ENCODE results near the gene BMP6.

DNA sequence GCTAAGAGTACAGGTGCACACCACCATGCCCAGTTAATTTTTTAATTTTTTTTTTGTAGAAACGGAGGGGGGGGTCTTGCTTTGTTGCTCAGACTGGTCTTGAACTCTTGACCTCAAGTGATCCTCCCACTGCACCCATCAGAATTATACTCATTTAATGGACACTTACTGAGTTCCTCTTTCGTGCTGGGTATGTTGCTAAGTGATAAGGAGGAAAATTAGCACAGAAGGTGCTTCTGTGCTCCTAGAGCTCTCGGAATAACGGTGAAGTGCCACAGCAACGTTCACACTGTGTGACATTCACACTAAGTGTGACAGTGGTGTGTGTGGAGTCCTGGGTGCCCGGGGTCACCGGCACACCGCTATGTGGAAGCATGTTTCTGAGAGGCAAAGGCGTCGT is 32.1 kb upstream of the BMP6 start:
- TF ChIP-seq EZH2 (IDR thresholded peaks at IDR 0.05; ENCODE audit: borderline replicate concordance, low read depth, low read length, severe bottlenecking): no peak
- TF ChIP-seq, protein P1, sequence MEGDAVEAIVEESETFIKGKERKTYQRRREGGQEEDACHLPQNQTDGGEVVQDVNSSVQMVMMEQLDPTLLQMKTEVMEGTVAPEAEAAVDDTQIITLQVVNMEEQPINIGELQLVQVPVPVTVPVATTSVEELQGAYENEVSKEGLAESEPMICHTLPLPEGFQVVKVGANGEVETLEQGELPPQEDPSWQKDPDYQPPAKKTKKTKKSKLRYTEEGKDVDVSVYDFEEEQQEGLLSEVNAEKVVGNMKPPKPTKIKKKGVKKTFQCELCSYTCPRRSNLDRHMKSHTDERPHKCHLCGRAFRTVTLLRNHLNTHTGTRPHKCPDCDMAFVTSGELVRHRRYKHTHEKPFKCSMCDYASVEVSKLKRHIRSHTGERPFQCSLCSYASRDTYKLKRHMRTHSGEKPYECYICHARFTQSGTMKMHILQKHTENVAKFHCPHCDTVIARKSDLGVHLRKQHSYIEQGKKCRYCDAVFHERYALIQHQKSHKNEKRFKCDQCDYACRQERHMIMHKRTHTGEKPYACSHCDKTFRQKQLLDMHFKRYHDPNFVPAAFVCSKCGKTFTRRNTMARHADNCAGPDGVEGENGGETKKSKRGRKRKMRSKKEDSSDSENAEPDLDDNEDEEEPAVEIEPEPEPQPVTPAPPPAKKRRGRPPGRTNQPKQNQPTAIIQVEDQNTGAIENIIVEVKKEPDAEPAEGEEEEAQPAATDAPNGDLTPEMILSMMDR (IDR thresholded peaks at IDR 0.05; ENCODE audit: borderline replicate concordance, extremely low read depth, low read length, poor library complexity, severe bottlenecking): no peak
